IMR-90 (cell line): Measurements from ENCODE around the gene UBR4. TPM values are rescaled to one million over a fixed set of nuclear protein-coding genes. Genes with fewer than 3 reads are reported as not detected.

ENCODE experiments used
- ATAC-seq: fragments of 200-7000 bp; cut with Tn5 transposase; 2 replicates; pipeline ENCODE4 v1.9.1; 2020; ENCODE audit warnings: low read depth, mild to moderate bottlenecking, moderate library complexity
- BruUV-seq: library from RNA; stranded (reverse); fragments of 400-500 nt; replicated peaks from 2 replicates; lab custom pipeline; 2021; lab: Mats Ljungman, UMichigan
- CTCF ChIA-PET: fragments of 300-600 bp; formaldehyde crosslinking; extraction: SDS; loops from one replicate; lab custom pipeline; 2021; ENCODE audit warnings: antibody characterized with exemption; lab: Yijun Ruan, JAX
- POLR2A ChIA-PET: fragments of 300-600 bp; sonication (Branson Sonifier 250); formaldehyde crosslinking; loops from one replicate; lab custom pipeline; 2022; ENCODE audit warnings: antibody characterized with exemption; ENCODE audit not compliant: unreplicated experiment; lab: Charles Lee
- DNase-seq: peaks from one replicate; pipeline ENCODE4 v3.0.0; 2013
- H2AFZ ChIP-seq: replicated peaks from 2 replicates; pipeline ENCODE3; 2013; ENCODE audit warnings: low read length, mild to moderate bottlenecking; ENCODE audit not compliant: poor library complexity
- H2AK5ac ChIP-seq: 2 replicates; pipeline ENCODE4 v1.6.1; 2013; ENCODE audit warnings: low read depth, low read length, inconsistent platforms
- H2AK9ac ChIP-seq: replicated peaks from 2 replicates; pipeline ENCODE3; 2013; ENCODE audit warnings: mild to moderate bottlenecking, low read depth, low read length, moderate library complexity; ENCODE audit not compliant: poor library complexity
- H2BK120ac ChIP-seq: 2 replicates; pipeline ENCODE4 v1.6.1; 2013; ENCODE audit warnings: low read depth, low read length, inconsistent platforms
- H2BK15ac ChIP-seq: 3 replicates; pipeline ENCODE4 v1.6.1; 2013; ENCODE audit warnings: low read depth, low read length, inconsistent platforms
- H2BK20ac ChIP-seq: 2 replicates; pipeline ENCODE4 v1.6.1; 2013; ENCODE audit warnings: low read depth, mild to moderate bottlenecking, inconsistent platforms, low read length, moderate library complexity
- H2BK5ac ChIP-seq: 2 replicates; pipeline ENCODE4 v1.6.1; 2013; ENCODE audit warnings: mild to moderate bottlenecking, low read depth, low read length, inconsistent platforms; ENCODE audit not compliant: poor library complexity, severe bottlenecking
- H3K14ac ChIP-seq: replicated peaks from 2 replicates; pipeline ENCODE4 v1.6.1; 2013; ENCODE audit warnings: low read depth, low read length, inconsistent platforms
- H3K18ac ChIP-seq: 2 replicates; pipeline ENCODE4 v1.6.1; 2013; ENCODE audit warnings: low read depth, low read length, control low read depth
- H3K23ac ChIP-seq: 2 replicates; pipeline ENCODE4 v1.6.1; 2013; ENCODE audit warnings: low read depth, low read length, inconsistent platforms
- H3K27ac ChIP-seq: 2 replicates; pipeline ENCODE4 v1.5.1; 2013; ENCODE audit warnings: mild to moderate bottlenecking, control low read depth, low read length; ENCODE audit not compliant: insufficient read depth
- H3K27me3 ChIP-seq: 2 replicates; pipeline ENCODE4 v1.6.1; 2013; ENCODE audit warnings: low read length; ENCODE audit not compliant: control insufficient read depth, insufficient read depth
- H3K36me3 ChIP-seq: 2 replicates; pipeline ENCODE4 v1.6.1; 2013; ENCODE audit warnings: low read length, mixed read lengths; ENCODE audit not compliant: control insufficient read depth, insufficient read depth
- H3K4ac ChIP-seq: 2 replicates; pipeline ENCODE4 v1.6.1; 2013; ENCODE audit warnings: low read depth, low read length, inconsistent platforms
- H3K4me1 ChIP-seq: 2 replicates; pipeline ENCODE4 v1.6.1; 2013; ENCODE audit warnings: low read length, mixed read lengths; ENCODE audit not compliant: control insufficient read depth, insufficient read depth
- H3K4me2 ChIP-seq: 2 replicates; pipeline ENCODE4 v1.6.1; 2013; ENCODE audit warnings: low read depth, mild to moderate bottlenecking, control low read depth, low read length, moderate library complexity
- H3K4me3 ChIP-seq: 2 replicates; pipeline ENCODE4 v1.5.1; 2013; ENCODE audit warnings: low read depth, mild to moderate bottlenecking, control low read depth, low read length, moderate library complexity; ENCODE audit not compliant: insufficient read depth
- H3K56ac ChIP-seq: 2 replicates; pipeline ENCODE4 v1.6.1; 2013; ENCODE audit warnings: low read length, inconsistent platforms; ENCODE audit not compliant: insufficient read depth; ENCODE audit errors: extremely low read depth
- H3K79me1 ChIP-seq, 2 experiments: 2 replicates each; pipeline ENCODE4 v1.6.1; 2013; ENCODE audit warnings: low read length in 2 of 2, inconsistent platforms in 1 of 2, low read depth in 1 of 2
- H3K9ac ChIP-seq: 2 replicates; pipeline ENCODE4 v1.6.1; 2013; ENCODE audit warnings: low read depth, low read length, control low read depth
- H3K9me1 ChIP-seq: 2 replicates; pipeline ENCODE4 v1.6.1; 2013; ENCODE audit warnings: low read length, inconsistent platforms; ENCODE audit not compliant: insufficient read depth
- H3K9me3 ChIP-seq: 2 replicates; pipeline ENCODE4 v1.6.1; 2013; ENCODE audit warnings: low read length; ENCODE audit not compliant: control insufficient read depth, insufficient read depth
- H4K20me1 ChIP-seq: 2 replicates; pipeline ENCODE4 v1.6.1; 2013; ENCODE audit warnings: low read length, inconsistent platforms; ENCODE audit not compliant: insufficient read depth
- H4K5ac ChIP-seq: 2 replicates; pipeline ENCODE4 v1.6.1; 2013; ENCODE audit warnings: mild to moderate bottlenecking, low read depth, low read length, control low read depth
- H4K8ac ChIP-seq, 2 experiments: 2 replicates each; pipeline ENCODE4 v1.6.1; 2013; ENCODE audit warnings: low read depth in 2 of 2, low read length in 2 of 2, control low read depth in 1 of 2, inconsistent platforms in 1 of 2
- H4K91ac ChIP-seq: 2 replicates; pipeline ENCODE4 v1.6.1; 2013; ENCODE audit warnings: low read depth, low read length, inconsistent platforms; ENCODE audit not compliant: insufficient read depth
- BHLHE40 ChIP-seq: fragments of 150-350 bp; IDR thresholded peaks from 2 replicates; pipeline ENCODE4 v1.6.1; 2016; ENCODE audit warnings: mild to moderate bottlenecking, low read depth, low read length
- CEBPB ChIP-seq: IDR thresholded peaks from 2 replicates; pipeline ENCODE4 v1.6.1; 2012; ENCODE audit warnings: low read depth, low read length, improper control_type of control experiment
- CHD1 ChIP-seq: IDR thresholded peaks from 2 replicates; pipeline ENCODE4 v1.6.1; 2012; ENCODE audit warnings: low read depth, low read length, improper control_type of control experiment
- FOS ChIP-seq: fragments of 150-350 bp; IDR thresholded peaks from 2 replicates; pipeline ENCODE4 v1.6.1; 2016; ENCODE audit warnings: low read depth, low read length
- MAFK ChIP-seq: IDR thresholded peaks from 2 replicates; pipeline ENCODE4 v1.6.1; 2012; ENCODE audit warnings: low read depth, low read length, improper control_type of control experiment
- MAZ ChIP-seq: IDR thresholded peaks from 2 replicates; pipeline ENCODE4 v1.6.1; 2012; ENCODE audit warnings: low read depth, mild to moderate bottlenecking, low read length, improper control_type of control experiment, moderate library complexity, borderline replicate concordance
- MXI1 ChIP-seq: IDR thresholded peaks from 2 replicates; pipeline ENCODE4 v1.6.1; 2012; ENCODE audit warnings: low read depth, mild to moderate bottlenecking, low read length, moderate library complexity, borderline replicate concordance
- NFE2L2 ChIP-seq: fragments of 150-350 bp; IDR thresholded peaks from 2 replicates; pipeline ENCODE4 v1.6.1; 2016; ENCODE audit warnings: low read depth, mild to moderate bottlenecking, low read length
- POLR2A ChIP-seq: IDR thresholded peaks from 2 replicates; pipeline ENCODE4 v1.6.1; 2012; ENCODE audit warnings: mild to moderate bottlenecking, low read depth, low read length
- RAD21 ChIP-seq: IDR thresholded peaks from 2 replicates; pipeline ENCODE4 v1.6.1; 2012; ENCODE audit warnings: low read length, improper control_type of control experiment
- RCOR1 ChIP-seq: IDR thresholded peaks from 2 replicates; pipeline ENCODE4 v1.6.1; 2012; ENCODE audit warnings: mild to moderate bottlenecking, low read length, improper control_type of control experiment; ENCODE audit not compliant: insufficient replicate concordance
- RFX5 ChIP-seq: IDR thresholded peaks from 2 replicates; pipeline ENCODE4 v1.8.0; 2012; ENCODE audit warnings: low read depth, mild to moderate bottlenecking, low read length, moderate library complexity
- SMC3 ChIP-seq: fragments of 150-350 bp; IDR thresholded peaks from 2 replicates; pipeline ENCODE4 v1.6.1; 2016; ENCODE audit warnings: low read depth, mild to moderate bottlenecking, antibody characterized with exemption, low read length, moderate library complexity
- WGBS, 2 experiments: methylation state at CpG; one replicate each; pipeline versions ENCODE4 v1.1.5 to v1.1.7; 2013; ENCODE audit warnings: missing lambda C conversion rate in 2 of 2; ENCODE audit not compliant: insufficient read length in 1 of 2; ENCODE audit errors: extremely low coverage in 2 of 2; 5-methylcytosine and 5-hydroxymethylcytosine counted together
- dilution Hi-C: fragments of 300-500 bp; cut with HindIII; formaldehyde crosslinking; loops from one replicate; pipeline ENCODE4 v1.14.3; 2018; ENCODE audit warnings: low sequenced_read_pairs; ENCODE audit not compliant: unreplicated experiment
- in situ Hi-C: fragments of 300-500 bp; cut with MboI; formaldehyde crosslinking; loops from 3 replicates; pipeline ENCODE4 v1.14.3; 2019; ENCODE audit warnings: low sequenced_read_pairs, inconsistent platforms, mixed read lengths
- intact Hi-C: fragments of 100-400 bp; cut with micrococcal nuclease; formaldehyde crosslinking; loops from 2 replicates; pipeline ENCODE4 v1.10.0; 2022
- polyA plus RNA-seq, 3 experiments: library from polyadenylated mRNA; depleted of rRNA; stranded (reverse); fragments of >200 nt; gene quantifications; 2 replicates each; pipeline ENCODE4 v1.2.3, GENCODE V29; 2012; ENCODE audit warnings: low replicate concordance in 1 of 3
- total RNA-seq: library from RNA; depleted of rRNA; stranded (reverse); fragments of >200 nt; gene quantifications from 2 replicates; pipeline ENCODE4 v1.2.3, GENCODE V29; 2012
- TF ChIP-seq, protein P1 (sequence below): fragments of 150-350 bp; IDR thresholded peaks from 2 replicates; pipeline ENCODE4 v1.6.1; 2017; ENCODE audit warnings: mild to moderate bottlenecking, antibody characterized with exemption, low read length, low read depth
- TF ChIP-seq, protein P2 (sequence below): conservative IDR thresholded peaks from 2 replicates; pipeline ENCODE4 v1.5.1; 2012; ENCODE audit warnings: mild to moderate bottlenecking, low read depth, low read length, improper control_type of control experiment
- TF ChIP-seq, protein P3 (sequence below): fragments of 150-350 bp; IDR thresholded peaks from 2 replicates; pipeline ENCODE4 v1.6.1; 2016; ENCODE audit warnings: low read depth, mild to moderate bottlenecking, low read length, moderate library complexity, borderline replicate concordance

The UBR4 gene
- total and polyA plus RNA-seq, 2 of the 4 experiments (the other 2 are of a cell fraction): 87.8 to 121 TPM

DNA sequence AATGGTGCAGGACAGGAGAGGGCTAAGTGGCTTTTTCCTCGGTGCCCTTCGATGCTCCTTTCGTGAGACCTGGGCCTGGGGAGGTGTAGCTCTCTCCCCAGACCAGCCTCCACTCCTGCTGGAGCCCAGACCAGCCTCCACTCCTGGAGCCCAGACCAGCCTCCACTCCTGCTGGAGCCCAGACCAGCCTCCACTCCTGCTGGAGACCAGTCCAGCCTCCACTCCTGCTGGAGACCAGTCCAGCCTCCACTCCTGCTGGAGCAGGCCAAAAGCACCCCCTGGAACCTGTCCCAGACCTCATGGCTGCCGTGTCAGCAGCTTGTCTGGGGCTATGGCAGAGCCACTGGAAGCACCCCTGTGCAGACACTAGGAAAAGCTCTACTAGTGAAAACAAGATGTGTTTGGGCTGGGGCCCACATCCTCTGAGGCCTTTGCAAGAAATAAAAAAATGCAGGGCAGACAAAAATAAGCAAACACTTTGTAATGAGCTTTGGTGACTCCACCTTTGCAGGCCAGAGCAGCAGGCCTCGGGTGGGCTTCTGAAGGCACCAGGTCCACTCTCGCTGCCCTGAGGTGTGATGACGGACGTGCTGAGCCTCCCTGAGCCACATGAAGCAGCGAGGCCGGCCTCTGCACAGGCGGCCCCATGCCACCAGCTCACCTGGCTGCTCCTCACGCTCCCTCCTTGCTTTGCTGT is 137.6 kb downstream of the UBR4 start:
- Histone ChIP-seq H4K5ac (no peak overlapping the region), H3K79me1 (peaks cover 0 to 3% of the 10 kb centered on the region in 2 experiments; a peak in 3 of 4 replicates), H3K4me2 (no peak overlapping the region), H3K36me3 (peaks cover 49% of the 10 kb centered on the region), H2AK5ac (no peak overlapping the region), H2BK5ac (no peak overlapping the region), H3K4me1 (no peaks in the 10 kb centered on the region; the same call in 1 of the 2 replicates), H2BK15ac (no peak overlapping the region), H3K56ac (no peak overlapping the region), H4K20me1 (no peaks in the 10 kb centered on the region; the same call in none of the 2 replicates), H2BK120ac (no peak overlapping the region), H2AK9ac (no peak overlapping the region), H3K4ac (no peak overlapping the region), H3K23ac (no peak overlapping the region), H2AFZ (no peak overlapping the region), H3K27me3 (no peaks in the 10 kb centered on the region), H3K4me3 (no peak overlapping the region), H4K91ac (no peak overlapping the region), H3K9me3 (no peaks in the 10 kb centered on the region), H3K9ac (no peak overlapping the region), H2BK20ac (no peak overlapping the region), H3K18ac (no peak overlapping the region), H3K14ac (no peak overlapping the region), H4K8ac (no peak overlapping the region), H3K9me1 (no peaks in the 10 kb centered on the region), H3K27ac (no peak overlapping the region)
- dilution Hi-C loops (no loop called here), intact Hi-C loops (loop anchor here (5.0 kb wide), 1 partner anchor 120 kb away; no protein-coding TSS in a partner anchor), in situ Hi-C loops (no loop called here)
- TF ChIP-seq, protein P1, sequence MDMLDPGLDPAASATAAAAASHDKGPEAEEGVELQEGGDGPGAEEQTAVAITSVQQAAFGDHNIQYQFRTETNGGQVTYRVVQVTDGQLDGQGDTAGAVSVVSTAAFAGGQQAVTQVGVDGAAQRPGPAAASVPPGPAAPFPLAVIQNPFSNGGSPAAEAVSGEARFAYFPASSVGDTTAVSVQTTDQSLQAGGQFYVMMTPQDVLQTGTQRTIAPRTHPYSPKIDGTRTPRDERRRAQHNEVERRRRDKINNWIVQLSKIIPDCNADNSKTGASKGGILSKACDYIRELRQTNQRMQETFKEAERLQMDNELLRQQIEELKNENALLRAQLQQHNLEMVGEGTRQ: no peak
- no peak for TF ChIP-seq RFX5
- TF ChIP-seq, protein P2, sequence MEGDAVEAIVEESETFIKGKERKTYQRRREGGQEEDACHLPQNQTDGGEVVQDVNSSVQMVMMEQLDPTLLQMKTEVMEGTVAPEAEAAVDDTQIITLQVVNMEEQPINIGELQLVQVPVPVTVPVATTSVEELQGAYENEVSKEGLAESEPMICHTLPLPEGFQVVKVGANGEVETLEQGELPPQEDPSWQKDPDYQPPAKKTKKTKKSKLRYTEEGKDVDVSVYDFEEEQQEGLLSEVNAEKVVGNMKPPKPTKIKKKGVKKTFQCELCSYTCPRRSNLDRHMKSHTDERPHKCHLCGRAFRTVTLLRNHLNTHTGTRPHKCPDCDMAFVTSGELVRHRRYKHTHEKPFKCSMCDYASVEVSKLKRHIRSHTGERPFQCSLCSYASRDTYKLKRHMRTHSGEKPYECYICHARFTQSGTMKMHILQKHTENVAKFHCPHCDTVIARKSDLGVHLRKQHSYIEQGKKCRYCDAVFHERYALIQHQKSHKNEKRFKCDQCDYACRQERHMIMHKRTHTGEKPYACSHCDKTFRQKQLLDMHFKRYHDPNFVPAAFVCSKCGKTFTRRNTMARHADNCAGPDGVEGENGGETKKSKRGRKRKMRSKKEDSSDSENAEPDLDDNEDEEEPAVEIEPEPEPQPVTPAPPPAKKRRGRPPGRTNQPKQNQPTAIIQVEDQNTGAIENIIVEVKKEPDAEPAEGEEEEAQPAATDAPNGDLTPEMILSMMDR: no peak
- TF ChIP-seq FOS: no peak
- no peak for TF ChIP-seq RAD21
- TF ChIP-seq RCOR1: no peak
- no peak for TF ChIP-seq CHD1
- no peak for TF ChIP-seq CEBPB
- TF ChIP-seq, protein P3, sequence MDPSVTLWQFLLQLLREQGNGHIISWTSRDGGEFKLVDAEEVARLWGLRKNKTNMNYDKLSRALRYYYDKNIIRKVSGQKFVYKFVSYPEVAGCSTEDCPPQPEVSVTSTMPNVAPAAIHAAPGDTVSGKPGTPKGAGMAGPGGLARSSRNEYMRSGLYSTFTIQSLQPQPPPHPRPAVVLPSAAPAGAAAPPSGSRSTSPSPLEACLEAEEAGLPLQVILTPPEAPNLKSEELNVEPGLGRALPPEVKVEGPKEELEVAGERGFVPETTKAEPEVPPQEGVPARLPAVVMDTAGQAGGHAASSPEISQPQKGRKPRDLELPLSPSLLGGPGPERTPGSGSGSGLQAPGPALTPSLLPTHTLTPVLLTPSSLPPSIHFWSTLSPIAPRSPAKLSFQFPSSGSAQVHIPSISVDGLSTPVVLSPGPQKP: no peak
- TF ChIP-seq BHLHE40: no peak
- no peak for TF ChIP-seq NFE2L2
- TF ChIP-seq MXI1: no peak
- no peak for TF ChIP-seq SMC3
- TF ChIP-seq POLR2A: no peak
- TF ChIP-seq MAFK: no peak
- TF ChIP-seq MAZ: no peak
- no TSS peak for BruUV-seq
- POLR2A ChIA-PET: no interaction called here
- DNase-seq: no peak
- CTCF ChIA-PET: no interaction called here
- 96% methylated on average over 4 of the region's 12 CpGs; no CpG with 5 or more reads in 1 of the 2 experiments for WGBS, 2 experiments
- ATAC-seq: no peak
